ENCODE measurements around the gene KIF3A.

Gene KIF3A

DNA sequence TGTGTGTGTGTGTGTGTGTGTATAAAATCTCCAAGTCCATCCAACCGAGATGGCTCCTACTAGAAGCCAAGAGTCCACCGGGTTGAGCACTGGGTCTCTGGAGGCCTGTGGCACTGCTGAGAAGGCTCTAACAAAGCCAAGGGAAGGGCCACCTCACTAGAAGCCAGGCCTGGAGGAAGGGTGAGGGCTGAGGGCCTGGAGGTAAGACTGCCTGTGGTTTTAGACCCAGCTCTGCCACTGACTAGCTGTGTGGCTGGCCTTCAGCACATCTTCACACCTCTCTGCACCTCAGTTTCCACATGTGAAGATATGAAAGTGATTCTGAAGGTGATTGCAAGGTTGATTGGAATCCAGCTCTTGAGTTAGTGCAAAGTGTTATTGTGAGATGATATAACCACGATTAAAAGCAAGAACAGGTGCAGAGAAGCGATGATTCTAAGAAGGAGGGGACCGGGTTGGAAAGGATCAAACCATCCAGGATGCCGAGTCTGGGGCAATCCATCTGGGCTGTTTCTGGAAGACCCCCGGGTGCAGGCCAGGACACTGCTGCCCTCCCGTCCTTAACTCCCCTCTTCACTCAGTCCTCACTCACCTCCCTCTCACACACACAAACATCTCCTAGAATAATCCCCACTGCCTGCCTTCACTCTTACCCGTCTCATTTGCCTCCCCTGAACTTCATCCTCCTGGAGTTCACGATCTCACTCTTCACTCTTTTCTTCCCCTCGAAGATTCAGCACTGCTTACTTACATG, 61.2 kb downstream of the KIF3A start:
- DNase-seq = no peak

DNA sequence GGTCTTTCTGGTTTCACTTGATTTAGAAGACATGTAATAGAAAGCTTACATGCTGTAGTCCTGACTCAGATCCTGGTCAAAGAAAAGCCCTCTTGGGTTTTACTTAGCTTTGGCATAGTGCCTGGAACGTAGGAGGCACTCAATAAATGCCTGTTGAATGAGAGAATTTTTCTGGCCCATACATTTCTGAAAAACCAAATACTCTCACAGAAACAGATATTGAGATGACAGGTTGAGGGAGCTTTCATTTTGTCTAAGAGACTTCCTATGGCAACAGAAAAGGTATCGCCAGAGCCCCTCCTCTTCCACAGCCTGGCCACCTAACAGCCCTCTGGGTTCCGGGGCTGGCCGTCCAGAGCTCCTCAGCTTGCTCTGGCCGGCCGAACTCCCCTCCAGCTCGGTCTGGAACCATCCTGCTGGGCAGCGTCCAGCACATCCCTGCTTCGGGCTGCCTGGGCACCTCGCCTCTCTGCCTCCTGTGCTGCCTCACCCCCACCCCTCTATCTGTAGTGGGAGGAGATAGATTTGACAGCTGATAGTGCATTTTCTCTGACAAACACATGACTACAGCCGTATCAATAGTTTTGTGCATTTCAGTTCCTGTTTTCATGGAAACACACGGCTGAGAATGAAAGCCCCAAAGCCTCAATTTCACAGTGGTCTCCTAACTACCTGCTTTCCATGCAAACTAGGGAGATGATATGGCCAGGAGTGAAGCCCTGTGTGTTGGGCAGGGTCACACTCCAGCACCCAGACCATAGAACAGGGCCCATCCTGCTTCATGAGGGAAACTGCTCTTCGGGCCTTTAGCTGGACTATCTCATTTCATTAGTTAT, 62.5 kb downstream of the KIF3A start:
- no peak for DNase-seq

DNA sequence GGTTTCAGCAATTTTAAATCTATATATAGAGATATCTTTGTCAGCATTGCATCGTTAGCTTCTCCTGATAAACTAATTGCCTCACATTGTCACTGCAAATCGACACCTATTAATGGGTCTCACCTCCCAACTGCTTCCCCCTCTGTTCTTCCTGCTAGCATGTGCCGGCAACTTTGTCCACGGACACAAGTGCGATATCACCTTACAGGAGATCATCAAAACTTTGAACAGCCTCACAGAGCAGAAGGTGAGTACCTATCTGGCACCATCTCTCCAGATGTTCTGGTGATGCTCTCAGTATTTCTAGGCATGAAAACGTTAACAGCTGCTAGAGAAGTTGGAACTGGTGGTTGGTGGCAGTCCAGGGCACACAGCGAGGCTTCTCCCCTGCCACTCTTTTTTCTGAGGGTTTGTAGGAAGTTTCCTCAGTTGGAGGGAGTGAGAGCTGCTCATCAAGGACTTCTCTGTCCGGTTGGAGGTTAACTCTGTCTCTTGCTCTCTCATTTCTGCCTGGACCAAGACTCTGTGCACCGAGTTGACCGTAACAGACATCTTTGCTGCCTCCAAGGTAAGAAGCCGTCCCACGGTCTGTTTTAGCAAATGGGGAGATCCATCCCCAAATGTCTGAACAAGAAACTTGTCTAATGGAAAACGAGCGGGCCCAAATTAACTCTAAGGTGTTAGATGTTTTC, 63.3 kb downstream of the KIF3A start, which contains the start of gene IL4:
Gene IL4, plus strand, starts transcription at position 51 of the 692 bp plus-strand sequence. Its CDS starts 62 bp downstream, at position 113.
- no peak for DNase-seq

DNA sequence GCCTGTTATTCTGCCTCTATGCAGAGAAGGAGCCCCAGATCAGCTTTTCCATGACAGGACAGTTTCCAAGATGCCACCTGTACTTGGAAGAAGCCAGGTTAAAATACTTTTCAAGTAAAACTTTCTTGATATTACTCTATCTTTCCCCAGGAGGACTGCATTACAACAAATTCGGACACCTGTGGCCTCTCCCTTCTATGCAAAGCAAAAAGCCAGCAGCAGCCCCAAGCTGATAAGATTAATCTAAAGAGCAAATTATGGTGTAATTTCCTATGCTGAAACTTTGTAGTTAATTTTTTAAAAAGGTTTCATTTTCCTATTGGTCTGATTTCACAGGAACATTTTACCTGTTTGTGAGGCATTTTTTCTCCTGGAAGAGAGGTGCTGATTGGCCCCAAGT, 63.9 kb downstream of the KIF3A start:
- no peak for DNase-seq

DNA sequence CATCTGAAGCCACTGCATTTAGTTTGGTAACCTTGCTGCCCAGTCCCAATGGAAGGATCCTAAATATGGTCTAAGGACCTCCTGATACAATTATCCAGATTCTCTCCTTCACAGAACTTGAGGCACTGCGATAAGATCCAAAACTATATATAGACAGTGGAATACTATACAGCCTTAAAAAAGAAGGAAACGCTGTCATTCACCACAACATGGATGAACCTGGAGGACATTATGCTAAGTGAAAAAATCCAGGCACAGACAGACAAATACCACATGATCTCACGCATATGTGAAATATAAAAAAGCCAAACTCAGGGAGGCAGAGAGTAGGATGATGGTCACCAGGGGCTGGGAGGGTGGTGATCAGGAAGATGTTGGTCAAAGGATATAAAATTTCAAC, 66.3 kb downstream of the KIF3A start:
- no peak for DNase-seq

DNA sequence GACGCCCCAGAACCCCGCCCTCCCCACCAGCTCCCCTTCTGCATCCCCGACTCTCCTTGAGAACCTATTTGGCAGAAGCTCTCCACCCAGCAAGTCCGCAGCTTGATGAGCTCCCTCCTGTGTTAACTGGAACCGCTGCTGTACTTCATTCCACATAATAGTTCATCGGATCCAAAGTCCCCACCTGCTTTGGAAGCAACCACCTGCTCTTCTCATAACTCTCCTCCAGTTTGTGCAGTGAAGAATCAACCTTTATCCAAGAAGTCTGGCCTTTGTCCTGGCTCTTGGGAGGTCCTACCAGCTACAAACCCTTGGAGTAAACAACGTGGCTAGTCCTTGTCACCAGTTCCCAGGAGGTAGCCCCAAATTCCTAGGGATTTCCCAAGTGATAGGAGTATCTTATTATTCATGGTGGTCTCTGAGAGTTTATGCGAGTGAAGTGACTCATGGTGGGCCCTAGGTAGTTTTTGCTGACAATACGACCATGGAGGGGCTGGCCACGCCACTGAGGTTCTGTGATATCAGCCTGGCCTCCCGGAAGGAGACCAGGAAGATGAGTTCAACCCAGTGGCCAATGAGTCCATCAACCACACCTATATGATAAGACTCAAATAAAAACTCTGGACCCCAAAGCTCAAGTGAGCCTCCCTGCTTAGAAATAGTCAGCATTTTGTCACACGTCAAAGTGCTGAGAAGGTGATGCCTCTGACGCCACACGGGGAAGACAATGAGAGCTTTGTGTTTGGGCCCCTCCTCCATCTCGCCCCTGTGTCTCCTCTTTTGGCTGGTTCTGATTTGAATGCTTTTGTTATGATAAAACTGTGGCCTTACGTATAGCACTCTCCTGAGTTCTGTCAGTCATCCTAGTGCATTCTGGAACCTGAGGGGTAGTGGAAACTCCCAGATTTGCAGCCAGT, 67.1 kb downstream of the KIF3A start:
- DNase-seq = no peak

DNA sequence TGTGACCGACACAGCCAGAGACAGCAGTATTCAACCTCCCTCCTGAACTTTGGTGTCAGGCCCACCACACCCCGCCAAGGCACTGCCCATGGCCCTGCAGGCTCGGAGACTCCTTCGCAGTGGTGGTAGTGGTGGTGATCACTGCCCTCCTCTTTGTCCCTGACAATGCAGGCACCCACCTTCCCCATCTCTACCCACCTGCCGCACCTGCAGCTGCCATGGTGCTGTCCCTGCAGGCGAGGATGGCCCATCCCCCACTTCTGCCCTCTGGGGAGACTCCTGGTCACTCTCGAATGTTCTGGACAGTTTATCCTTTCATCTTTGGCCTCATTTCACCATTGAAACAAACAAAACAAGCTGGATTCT, 67.9 kb downstream of the KIF3A start:
- no peak for DNase-seq

DNA sequence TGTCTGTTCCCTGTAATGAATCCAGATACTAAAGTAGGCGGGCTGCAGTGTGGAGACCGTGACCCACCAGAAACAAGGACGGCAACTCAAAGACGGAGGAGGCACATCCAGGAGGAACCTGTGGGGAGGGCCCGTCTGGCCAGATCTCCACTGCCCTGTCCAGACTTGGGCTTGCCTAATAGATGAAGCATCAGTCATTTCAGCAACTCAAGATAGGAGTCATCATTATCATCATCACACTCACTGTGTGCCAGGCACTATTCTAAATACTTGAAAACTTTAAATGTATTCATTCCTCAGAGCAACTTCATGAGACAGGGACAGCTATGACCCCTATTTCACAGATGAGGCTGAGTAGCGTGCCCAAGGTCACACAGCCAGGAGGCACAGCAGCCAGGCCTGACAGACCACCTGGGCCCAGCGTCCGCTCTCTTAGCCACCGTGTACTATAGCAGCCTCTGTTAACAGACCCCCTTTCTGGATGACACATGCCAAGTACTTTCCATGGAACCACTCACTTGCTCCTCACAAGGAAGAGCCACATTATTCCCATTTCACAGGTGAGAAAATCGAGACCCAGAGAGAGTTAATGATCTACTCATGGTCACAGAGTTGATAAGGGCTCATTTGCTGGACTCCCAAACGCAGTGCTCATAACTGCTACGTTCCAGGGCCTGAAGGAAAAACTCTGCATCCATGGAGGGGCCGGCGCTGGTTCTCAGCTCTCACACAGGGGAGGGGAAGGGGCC, 68.5 kb downstream of the KIF3A start:
- no peak for DNase-seq

DNA sequence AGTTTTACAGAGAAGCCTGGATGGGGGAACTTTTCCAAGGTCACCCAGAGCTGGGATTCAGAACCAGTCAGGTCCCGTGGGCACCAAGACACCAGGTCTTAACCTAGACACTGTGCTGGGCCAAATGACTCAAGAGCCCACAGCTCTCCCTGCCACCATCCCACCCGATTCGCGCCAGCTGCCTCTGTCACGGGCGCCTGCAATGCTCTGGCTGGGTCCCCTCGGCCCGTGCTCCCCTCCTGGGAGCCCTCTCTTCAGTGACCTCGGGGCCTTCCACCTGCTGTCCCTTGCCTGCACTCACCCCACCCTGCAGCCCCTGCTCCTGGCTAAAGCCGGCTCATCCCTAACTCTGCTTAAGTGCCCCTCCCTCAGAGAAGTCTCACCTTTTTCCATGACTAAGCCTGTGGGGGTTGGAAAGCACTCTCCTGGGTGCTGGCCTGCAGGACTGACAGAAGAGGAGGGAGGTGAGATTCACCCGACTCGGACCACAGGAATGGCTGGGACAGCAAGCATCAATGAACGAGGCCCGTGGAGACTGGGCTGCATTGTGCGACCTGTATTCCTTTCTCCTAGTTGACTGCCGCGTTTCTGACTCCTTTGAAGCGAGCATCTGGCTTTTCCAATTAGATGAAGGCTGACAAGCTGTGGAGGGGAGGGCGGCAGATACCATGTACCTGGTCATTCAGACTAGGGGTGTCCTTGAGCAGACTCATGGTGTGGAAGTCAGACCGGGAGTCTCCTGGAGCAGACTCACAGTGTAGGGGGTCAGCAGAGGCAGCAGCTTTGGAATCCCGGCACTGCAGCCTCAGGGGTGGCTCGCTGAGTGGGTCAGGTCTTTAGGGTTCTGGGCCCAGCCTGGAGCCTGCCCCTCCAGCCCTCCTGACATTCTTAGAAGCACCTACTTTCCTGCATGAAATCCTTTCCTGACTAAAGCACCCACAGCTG, 69.3 kb downstream of the KIF3A start:
- DNase-seq = no peak

DNA sequence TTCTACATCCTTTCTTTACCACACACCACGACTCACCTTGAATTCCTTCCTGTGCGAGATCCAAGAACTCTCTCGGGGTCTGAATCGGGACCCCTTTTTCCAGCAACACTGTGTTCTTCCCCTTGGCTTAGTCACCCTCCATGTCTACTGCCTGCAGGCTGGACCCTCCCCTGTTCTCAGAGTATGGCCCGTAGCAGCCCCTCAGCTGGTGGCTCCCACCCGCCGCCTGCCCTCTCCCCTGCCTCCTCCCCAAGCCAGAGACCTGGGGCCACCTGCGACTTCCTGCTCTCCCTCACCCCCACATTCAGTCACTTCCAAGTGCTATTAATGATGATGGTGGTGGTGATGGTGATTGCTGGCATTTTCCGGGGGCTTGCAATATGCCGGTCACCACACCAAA, 70.0 kb downstream of the KIF3A start:
- DNase-seq = no peak

DNA sequence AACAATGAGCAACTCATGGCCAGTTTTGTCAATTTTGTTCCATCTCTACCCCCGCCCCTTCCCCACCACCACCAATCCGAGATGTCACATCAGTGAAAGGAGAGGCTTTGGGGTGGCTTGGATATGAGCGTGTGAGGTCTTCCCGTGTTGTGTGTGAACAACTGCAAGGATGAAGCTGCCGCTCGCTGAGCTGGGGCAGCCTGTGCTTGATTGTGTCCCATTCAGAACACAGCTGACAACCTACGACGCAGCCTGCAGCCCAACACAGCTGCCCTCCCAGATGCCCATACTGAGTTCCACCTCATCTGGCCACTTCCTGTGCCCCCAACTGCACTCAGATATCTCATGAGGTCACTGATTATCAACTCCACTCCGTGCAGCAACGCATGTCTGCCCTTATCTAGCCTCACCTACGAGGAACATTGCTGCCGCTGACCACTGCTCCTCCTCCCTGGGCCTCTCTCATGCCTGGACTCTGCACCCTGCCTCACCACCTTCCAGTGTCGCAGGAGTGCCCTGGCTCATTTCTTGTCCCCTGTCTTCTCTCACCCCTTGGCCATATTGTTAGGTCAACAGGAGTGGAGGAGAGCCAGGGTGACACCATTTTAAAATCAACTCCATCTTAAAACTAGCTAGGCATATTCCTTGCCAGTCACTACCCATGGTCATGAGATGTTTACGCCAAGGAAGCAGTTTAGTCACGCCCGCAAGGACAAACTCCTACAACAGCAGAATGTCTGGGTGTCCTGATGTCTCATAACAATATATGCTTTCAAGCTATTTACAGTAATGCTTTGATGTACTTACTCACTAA, 70.8 kb downstream of the KIF3A start:
- DNase-seq = no peak

DNA sequence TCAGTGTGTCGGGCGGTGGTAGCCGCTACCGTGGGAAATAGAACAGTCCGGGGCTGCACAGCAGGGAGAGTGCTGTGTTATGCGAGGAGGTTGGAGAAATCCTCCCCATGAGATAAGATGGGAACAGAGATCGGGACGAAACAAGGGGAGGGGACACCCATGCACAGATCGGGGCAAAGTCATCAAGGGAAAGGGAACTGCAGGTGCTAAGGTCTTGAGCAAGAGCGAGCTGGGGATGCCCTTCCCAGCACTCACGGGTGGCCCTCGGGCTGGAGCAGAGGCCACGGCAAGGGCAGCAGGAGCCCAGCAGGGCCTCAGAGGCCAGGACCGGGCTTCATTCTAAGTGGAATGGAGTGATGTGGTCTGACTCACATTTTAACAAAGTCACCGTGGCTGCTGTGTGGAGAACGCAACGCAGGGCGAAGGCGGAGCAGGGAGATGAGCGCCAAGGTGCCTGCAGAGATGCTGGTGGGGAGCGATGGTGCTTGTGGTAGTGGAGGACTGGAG, 71.7 kb downstream of the KIF3A start:
- DNase-seq = no peak

DNA sequence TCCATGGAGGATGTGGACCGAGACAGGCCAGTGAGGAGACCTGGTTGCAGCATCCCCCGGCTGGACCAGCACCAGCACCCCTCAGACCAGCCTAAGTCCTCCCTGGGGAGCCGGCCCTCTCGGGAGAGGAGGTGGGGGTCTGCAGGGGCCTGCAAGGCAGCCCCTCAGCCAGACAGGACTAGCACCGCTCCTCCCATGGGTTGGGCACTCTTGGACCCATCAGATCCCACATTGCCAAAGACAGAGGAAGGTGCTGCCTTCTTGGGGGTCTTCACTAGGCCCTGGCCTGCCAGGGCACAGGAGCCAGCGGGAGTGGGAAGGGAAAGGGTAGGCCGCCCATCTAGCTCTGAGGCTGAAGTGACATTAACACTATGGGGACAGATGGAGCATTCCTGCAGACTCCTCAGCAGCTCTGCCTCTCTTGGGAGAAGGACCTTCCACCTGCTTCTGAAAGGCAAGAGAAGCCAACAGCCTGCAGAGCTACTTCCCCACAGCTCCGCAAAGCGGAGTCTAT, 72.6 kb downstream of the KIF3A start:
- no peak for DNase-seq

DNA sequence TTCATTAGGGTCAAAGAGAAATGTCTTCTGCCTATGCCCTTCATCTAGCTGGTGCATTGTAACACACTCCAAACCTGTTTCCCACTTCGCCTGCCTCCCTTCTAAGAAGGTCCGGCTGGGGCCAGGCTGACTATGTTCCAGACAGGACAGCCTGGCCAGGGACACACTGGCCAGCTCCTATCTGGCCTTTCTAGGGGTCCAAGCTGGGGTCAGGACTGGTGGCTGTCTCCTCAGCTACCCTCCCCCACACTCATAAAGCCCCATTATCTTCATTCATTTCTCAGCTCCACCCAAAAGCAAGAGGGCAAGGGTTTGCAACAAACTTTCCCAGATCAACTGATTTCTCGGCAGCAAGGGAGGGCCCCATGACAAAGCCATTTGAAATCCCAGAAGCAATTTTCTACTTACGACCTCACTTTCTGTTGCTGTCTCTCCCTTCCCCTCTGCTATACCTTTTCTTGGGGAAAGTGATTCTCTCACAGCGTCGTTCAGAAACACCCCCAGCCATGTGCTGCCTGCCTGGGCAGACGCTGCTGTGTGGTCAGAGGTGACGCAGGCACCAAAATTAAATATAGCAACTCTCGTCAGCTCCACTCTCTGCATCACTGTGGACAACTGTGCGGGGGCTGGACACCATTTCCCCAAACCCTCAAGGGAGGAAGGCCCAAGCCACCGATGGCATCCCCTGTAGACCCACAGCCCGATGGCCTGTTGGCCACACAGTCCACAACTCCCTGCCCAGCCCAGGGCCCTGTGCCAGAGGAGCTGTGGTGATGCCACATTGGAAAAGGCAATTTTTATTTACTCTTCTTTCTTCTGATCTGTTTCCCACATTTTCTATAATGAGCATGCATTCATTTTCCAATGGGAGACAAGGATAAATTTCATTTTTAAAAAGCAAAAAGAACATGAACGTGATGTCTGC, 73.3 kb downstream of the KIF3A start:
- DNase-seq = no peak

DNA sequence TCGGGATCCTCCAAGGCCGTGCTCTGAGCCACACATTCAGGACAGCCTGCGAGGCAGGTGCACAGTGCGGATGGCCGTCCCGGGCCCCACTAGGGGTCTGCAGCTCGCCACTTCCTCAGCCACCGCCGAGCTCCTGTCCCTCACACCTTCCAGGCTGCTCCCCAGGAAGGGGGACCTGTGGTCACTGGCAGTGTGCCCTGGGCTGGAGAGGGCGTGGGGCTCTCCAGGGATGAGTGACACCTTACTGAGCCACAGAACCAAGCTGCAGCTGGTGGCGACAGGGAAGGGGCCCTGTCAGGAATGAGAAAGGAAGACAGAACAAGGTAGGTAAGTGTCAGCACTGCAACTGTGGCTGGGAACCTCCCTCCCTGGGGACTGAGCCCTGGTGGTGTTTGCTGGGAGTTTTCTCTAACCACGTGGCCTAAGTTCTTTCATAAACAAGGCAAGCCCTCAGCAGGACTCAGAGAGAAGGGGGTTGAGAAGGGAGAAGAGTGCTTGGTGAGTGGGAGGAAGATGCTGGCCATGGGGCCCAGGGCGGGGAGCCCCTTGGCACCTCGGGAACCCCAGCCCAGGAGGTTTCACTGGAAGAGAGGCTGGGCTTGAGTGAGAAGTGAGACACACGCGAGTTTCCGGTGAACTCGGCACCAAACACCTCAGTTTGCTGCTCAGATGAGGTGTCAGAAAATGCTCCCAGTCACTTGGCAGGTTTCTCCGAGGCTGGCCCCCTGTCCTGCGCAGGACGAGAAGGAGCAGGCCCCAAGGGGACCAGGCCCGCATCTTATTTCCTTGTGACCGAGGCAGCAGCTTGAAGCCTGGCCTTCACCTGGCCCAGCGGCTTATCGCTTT, 74.2 kb downstream of the KIF3A start:
- DNase-seq = no peak

DNA sequence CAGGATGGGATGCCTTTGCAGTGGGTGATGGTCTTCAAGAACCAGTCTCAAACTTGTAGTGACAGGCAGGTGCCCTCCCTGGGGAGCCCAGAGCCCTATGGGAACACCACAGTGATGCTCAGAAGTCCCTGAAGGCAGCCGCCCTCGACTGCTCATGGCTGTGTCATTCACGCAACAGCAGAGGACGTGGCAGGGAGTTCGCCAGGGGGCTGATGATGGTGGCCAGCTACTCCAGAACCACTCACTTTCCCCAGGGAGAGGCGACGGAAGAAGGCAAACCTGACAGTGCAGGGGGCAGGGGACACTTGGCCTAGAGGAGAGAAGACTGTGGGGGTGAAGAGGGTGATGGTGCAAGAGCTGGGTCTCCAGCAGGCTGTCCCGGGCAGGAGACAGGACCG, 75.3 kb downstream of the KIF3A start:
- DNase-seq = no peak
